Gastrocnemius medialis (tissue), 4 donors: ENCODE results near the gene KCP. TPM values are rescaled to one million over a fixed set of nuclear protein-coding genes. Genes with fewer than 3 reads are reported as not detected.
A peak's percentile ranks its signal among the peaks of the same experiment; 100 is the strongest.

Source experiments
- ATAC-seq, 2 donors: fragments of 150-250 bp; one replicate each; pipeline ENCODE4 v1.9.1; 2016
- DNase-seq, 2 donors: peaks; one replicate each; pipeline ENCODE4 v3.0.0-alpha.2; 2019
- H3K27ac ChIP-seq, 4 donors: fragments of 200-600 bp; sonication (generic); 1 replicate in 1 of 4; 2 replicates in 3 of 4; pipeline ENCODE4 v1.5.1; 2016 to 2018; ENCODE audit warnings: mild to moderate bottlenecking in 2 of 4, moderate library complexity in 1 of 4
- H3K27me3 ChIP-seq, 3 donors: fragments of 200-600 bp; sonication (generic) in 2 of 3; 1 replicate in 1 of 3; 2 replicates in 2 of 3; pipeline versions ENCODE4 v1.5.1 to v1.6.0; 2016 to 2019; ENCODE audit warnings: mild to moderate bottlenecking in 1 of 3, moderate library complexity in 1 of 3
- H3K36me3 ChIP-seq, 2 donors: fragments of 200-600 bp; sonication (generic) in 1 of 2; one replicate each; pipeline ENCODE4 v1.5.1; 2017 to 2018
- H3K4me1 ChIP-seq, 2 donors: fragments of 200-600 bp; sonication (generic) in 1 of 2; one replicate each; pipeline ENCODE4 v1.5.1; 2016 to 2017; ENCODE audit warnings: mild to moderate bottlenecking in 2 of 2
- H3K4me3 ChIP-seq, 4 donors: fragments of 200-600 bp; sonication (generic) in 3 of 4; 1 replicate in 1 of 4; 2 replicates in 3 of 4; pipeline ENCODE4 v1.5.1; 2016 to 2019; ENCODE audit warnings: mild to moderate bottlenecking in 2 of 4
- H3K9me3 ChIP-seq, 3 donors: fragments of 200-600 bp; sonication (generic) in 2 of 3; 1 replicate in 1 of 3; 2 replicates in 2 of 3; pipeline ENCODE4 v1.5.1; 2016 to 2019
- CTCF ChIP-seq, 5 experiments: fragments of 450-650 bp in 3 of 5; fragments of 200-600 bp in 2 of 5; sonication (generic) in 2 of 5; IDR thresholded peaks in 4 of 5; conservative IDR thresholded peaks in 1 of 5; 1 replicate in 4 of 5; 2 replicates in 1 of 5; pipeline ENCODE4 v1.5.1; 2016 to 2019; ENCODE audit warnings: antibody characterized with exemption in 5 of 5, mild to moderate bottlenecking in 3 of 5, moderate library complexity in 3 of 5
- POLR2A ChIP-seq, 2 donors: fragments of 450-650 bp; IDR thresholded peaks; one replicate each; pipeline ENCODE4 v1.6.1; 2017; ENCODE audit warnings: antibody characterized with exemption in 2 of 2, mild to moderate bottlenecking in 2 of 2, moderate library complexity in 2 of 2
- in situ Hi-C, 4 donors: fragments of 200-750 bp; cut with MboI; loops; one replicate each; pipeline versions ENCODE4 v1.15.0 to v1.8.0; 2017; ENCODE audit warnings: low sequenced_read_pairs in 4 of 4
- intact Hi-C: fragments of 100-400 bp; cut with DNase I; formaldehyde crosslinking; loops from one replicate; pipeline ENCODE4 v1.15.1; 2023; ENCODE audit warnings: low total_unique reads
- total RNA-seq, 4 donors: library from RNA; depleted of rRNA; stranded (reverse); fragments of >200 nt; gene quantifications; one replicate each; pipeline versions ENCODE4 v1.1.0 to v1.2.3, GENCODE V29; 2016

Gene KCP
- total RNA-seq, 4 donors from 2014 or later, result 0.10 TPM; not detected in 3

DNA sequence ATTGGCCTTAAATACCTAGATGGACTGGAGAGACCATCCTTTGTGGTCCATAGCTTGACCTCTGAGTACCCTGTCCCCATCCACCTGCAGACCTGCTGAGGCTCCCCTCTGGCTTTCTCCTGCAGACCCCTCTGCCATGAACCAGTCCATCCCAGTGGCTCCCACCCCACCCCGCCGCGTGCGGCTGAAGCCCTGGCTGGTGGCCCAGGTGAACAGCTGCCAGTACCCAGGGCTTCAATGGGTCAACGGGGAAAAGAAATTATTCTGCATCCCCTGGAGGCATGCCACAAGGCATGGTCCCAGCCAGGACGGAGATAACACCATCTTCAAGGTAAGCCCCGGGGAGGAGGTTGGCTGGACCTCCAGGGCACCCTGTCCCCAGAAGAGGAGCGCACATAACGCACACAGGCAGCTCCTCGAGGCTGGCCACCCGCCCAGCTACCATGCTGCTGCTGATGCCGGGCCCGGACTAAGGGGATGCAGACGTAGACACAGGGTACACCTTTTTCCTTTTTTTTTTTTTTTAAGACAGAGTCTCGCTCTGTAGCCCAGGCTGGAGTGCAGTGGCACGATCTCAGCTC, 31.5 kb upstream of the KCP start:
- no peak for ATAC-seq
- intact Hi-C loops, result no loop called here

DNA sequence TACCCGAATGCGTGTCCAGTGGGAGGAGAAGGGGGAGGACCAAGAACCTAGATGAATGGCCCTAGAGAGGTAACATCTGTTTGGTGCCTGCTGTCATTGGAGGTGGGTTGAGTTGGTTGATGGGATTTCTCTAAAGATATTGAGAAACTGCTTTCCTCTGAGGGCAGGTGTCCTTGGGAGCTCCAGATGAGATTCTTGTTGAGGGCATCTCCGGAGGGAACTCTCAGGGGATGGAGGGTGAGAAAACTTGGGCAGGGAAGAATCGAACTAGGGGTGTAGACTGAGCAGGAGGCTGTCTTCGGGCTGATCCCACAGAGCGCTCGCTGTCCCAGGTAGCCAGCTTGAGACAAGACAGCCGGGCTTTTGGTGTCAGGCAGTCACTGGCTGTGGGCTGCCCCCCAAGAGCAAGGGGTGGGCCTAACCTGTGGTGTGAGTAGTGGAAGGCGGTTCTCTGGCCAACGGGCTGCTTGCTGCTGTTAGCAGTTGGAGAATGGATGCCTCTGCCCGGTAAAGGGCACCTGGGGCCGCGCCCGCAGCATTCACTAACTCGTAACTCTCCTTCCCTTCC, 30.9 kb upstream of the KCP start:
- no peak overlapping the region for H3K4me3 ChIP-seq
- DNase-seq (no peak), ATAC-seq (no peak)
- peaks cover 4 to 5% of the 10 kb centered on the region in 2 donors for H3K4me1 ChIP-seq
- peaks cover 19 to 22% (median 21%) of the 10 kb centered on the region in 3 donors for H3K27me3 ChIP-seq
- H3K27ac ChIP-seq, result no peak overlapping the region
- TF ChIP-seq POLR2A (IDR thresholded peaks at IDR 0.05) (no peak), CTCF (IDR thresholded peaks at IDR 0.05 in 4 of 5, conservative IDR thresholded peaks at IDR 0.05 in 1 of 5) (no peak)
- in situ Hi-C loops (no loop called here), intact Hi-C loops (no loop called here)
- H3K9me3 ChIP-seq, result no peaks in the 10 kb centered on the region
- no peaks in the 10 kb centered on the region for H3K36me3 ChIP-seq

More for the DNA sequence above, 31.5 kb upstream of the KCP start:
- Histone ChIP-seq H3K27me3 (peaks cover 14 to 18% (median 16%) of the 10 kb centered on the region in 3 donors), H3K4me3 (no peak overlapping the region), H3K9me3 (no peaks in the 10 kb centered on the region), H3K36me3 (no peaks in the 10 kb centered on the region), H3K4me1 (peaks cover 4 to 5% of the 10 kb centered on the region in 2 donors), H3K27ac (no peak overlapping the region)
- in situ Hi-C loops, result no loop called here
- TF ChIP-seq CTCF (IDR thresholded peaks at IDR 0.05 in 4 of 5, conservative IDR thresholded peaks at IDR 0.05 in 1 of 5) (no peak), POLR2A (IDR thresholded peaks at IDR 0.05) (no peak)
- no peak for DNase-seq

- no peak overlapping the region for H3K4me3 ChIP-seq
- H3K27me3 ChIP-seq, result peaks cover 22 to 28% (median 23%) of the 10 kb centered on the region in 3 donors
- H3K27ac ChIP-seq, result no peak overlapping the region
- no peaks in the 10 kb centered on the region for H3K9me3 ChIP-seq
- in situ Hi-C loops (no loop called here), intact Hi-C loops (no loop called here)
- ATAC-seq (no peak), DNase-seq (no peak)
- no peaks in the 10 kb centered on the region for H3K36me3 ChIP-seq
- no peak for TF ChIP-seq POLR2A (IDR thresholded peaks at IDR 0.05)
- H3K4me1 ChIP-seq, result peaks cover 4 to 5% of the 10 kb centered on the region in 2 donors
Observed at GRCh38 chr7:128940494-128941322, 30.2 kb upstream of the KCP start.

GRCh38 chr7:128939861-128940410, 29.4 kb upstream of the KCP start:
- Histone ChIP-seq H3K4me3 (peak overlapping the region in 1 of 4 donors; percentile 7), H3K27ac (no peak overlapping the region), H3K4me1 (peaks cover 4 to 5% of the 10 kb centered on the region in 2 donors), H3K36me3 (no peaks in the 10 kb centered on the region), H3K9me3 (no peaks in the 10 kb centered on the region), H3K27me3 (peaks cover 22 to 33% (median 28%) of the 10 kb centered on the region in 3 donors)
- TF ChIP-seq POLR2A (IDR thresholded peaks at IDR 0.05) (no peak), CTCF (IDR thresholded peaks at IDR 0.05 in 4 of 5, conservative IDR thresholded peaks at IDR 0.05 in 1 of 5) (no peak)
- no peak for DNase-seq
- intact Hi-C loops, result no loop called here
- no peak for ATAC-seq
- in situ Hi-C loops, result no loop called here
